Muscle of leg (tissue), 11 donors: ENCODE data around the gene ASIP. TPM values are rescaled to one million over a fixed set of nuclear protein-coding genes. Genes with fewer than 3 reads are reported as not detected.
"Not testable (repeated sequence)": the region's sequence is repeated elsewhere in the genome, so short reads cannot be mapped to it uniquely, and the experiment has no call there.

Experiments used
- DNase-seq: peaks from one replicate; pipeline ENCODE4 v3.0.0; 2013
- H3K27ac ChIP-seq: one replicate; pipeline ENCODE4 v1.5.1; 2013; ENCODE audit warnings: mild to moderate bottlenecking, low read length, control low read depth
- H3K27me3 ChIP-seq: one replicate; pipeline ENCODE4 v1.6.1; 2013; ENCODE audit warnings: low read length; ENCODE audit not compliant: control insufficient read depth, insufficient read depth
- H3K36me3 ChIP-seq: one replicate; pipeline ENCODE4 v1.6.1; 2013; ENCODE audit warnings: low read length; ENCODE audit not compliant: control insufficient read depth, insufficient read depth
- H3K4me1 ChIP-seq: one replicate; pipeline ENCODE4 v1.6.1; 2013; ENCODE audit warnings: low read length; ENCODE audit not compliant: control insufficient read depth, insufficient read depth
- H3K4me3 ChIP-seq: one replicate; pipeline ENCODE4 v1.5.1; 2013; ENCODE audit warnings: low read length, control low read depth
- H3K9me3 ChIP-seq: replicated peaks from 2 replicates; pipeline ENCODE4 v1.6.1; 2013; ENCODE audit warnings: low read depth, low read length; ENCODE audit not compliant: control insufficient read depth
- WGBS: methylation state at CpG from one replicate; pipeline ENCODE4 v1.1.5; 2013; ENCODE audit warnings: missing lambda C conversion rate; ENCODE audit not compliant: insufficient coverage; 5-methylcytosine and 5-hydroxymethylcytosine counted together
- polyA plus RNA-seq, 8 donors: library from polyadenylated mRNA; unstranded; fragments of 120-200 nt; gene quantifications; one replicate each; pipeline versions ENCODE4 v1.2.1 to v1.2.3, GENCODE V29; 2013; ENCODE audit warnings: inconsistent platforms in 1 of 8, low replicate concordance in 1 of 8; ENCODE audit not compliant: insufficient read length in 8 of 8, insufficient read depth in 1 of 8
- total RNA-seq: library from RNA; stranded (reverse); fragments of 120-200 nt; gene quantifications from one replicate; pipeline ENCODE4 v1.2.4, GENCODE V29; 2013

Gene ASIP
- total and polyA plus RNA-seq, 9 donors: 0.27 to 1.8 (median 0.36) TPM; not detected in 2

DNA sequence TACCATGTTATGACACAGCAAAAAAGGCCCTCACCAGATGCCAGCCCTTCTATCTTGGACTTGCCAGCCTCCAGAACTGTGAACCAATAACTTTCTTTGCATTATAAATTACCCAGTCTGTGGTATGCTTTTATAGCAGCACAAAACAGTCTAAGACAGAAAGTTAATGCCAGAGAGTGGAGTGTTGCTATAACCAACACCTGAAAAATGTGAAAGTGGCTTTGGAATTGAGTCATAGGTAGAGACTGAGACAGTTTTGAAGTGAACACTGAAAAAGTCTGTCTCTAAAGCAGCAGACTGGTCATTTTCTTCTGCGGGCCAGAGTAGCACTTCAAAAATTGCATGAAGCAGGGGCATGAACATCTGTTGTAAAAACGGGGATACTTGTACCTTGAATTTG lies 28.0 kb upstream of the ASIP start:
- WGBS: 94% methylated on average over 2 of the region's 2 CpGs
- Histone ChIP-seq H3K27me3 (peaks cover 2% of the 10 kb centered on the region), H3K27ac (no peak overlapping the region), H3K4me3 (no peak overlapping the region), H3K9me3 (peaks cover 2% of the 10 kb centered on the region), H3K4me1 (no peaks in the 10 kb centered on the region), H3K36me3 (no peaks in the 10 kb centered on the region)
- DNase-seq: no peak

- Histone ChIP-seq H3K9me3 (peaks cover 2% of the 10 kb centered on the region), H3K27ac (peak overlapping the region; percentile 42), H3K36me3 (no peaks in the 10 kb centered on the region), H3K4me3 (peak overlapping the region; percentile 50), H3K4me1 (no peaks in the 10 kb centered on the region), H3K27me3 (peaks cover 2% of the 10 kb centered on the region)
- WGBS: 3% methylated on average over 24 of the region's 49 CpGs
- peak; percentile 80 for DNase-seq
These were observed 25.4 kb upstream of the ASIP start for GRCh38 chr20:34215711-34216381.

DNA sequence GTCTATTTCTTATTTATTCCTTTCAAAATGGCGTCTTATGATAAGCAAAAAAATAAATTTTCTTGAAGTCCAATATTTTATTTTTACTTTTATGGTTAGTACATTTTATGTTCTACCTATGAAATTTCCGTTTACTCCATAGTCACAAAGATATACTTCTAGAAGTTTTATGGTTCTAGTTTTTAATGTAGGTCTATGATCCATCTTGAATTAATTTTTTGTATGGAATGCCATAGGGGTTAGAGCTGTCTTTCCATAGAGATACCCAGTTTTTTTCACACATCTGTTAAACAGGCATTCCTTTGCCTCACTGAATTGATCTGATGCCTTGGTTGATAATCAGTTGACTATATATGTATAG lies 24.9 kb upstream of the ASIP start:
- no peak for DNase-seq
- Histone ChIP-seq H3K4me3 (peak overlapping the region; percentile 50), H3K27me3 (peaks cover 2% of the 10 kb centered on the region), H3K4me1 (no peaks in the 10 kb centered on the region), H3K36me3 (no peaks in the 10 kb centered on the region), H3K27ac (no peak overlapping the region), H3K9me3 (no peaks in the 10 kb centered on the region)
- no CpG with 5 or more reads among the region's 2 CpGs for WGBS

- WGBS: 86% methylated on average over 1 of the region's 5 CpGs
- no peaks in the 10 kb centered on the region for H3K36me3 ChIP-seq
- no peaks in the 10 kb centered on the region for H3K9me3 ChIP-seq
- no peak overlapping the region for H3K27ac ChIP-seq
- no peaks in the 10 kb centered on the region for H3K4me1 ChIP-seq
- no peak for DNase-seq
- peaks cover 2% of the 10 kb centered on the region for H3K27me3 ChIP-seq
- no peak overlapping the region for H3K4me3 ChIP-seq
These were observed 20.7 kb upstream of the ASIP start for GRCh38 chr20:34220561-34220960.

- no peaks in the 10 kb centered on the region for H3K27me3 ChIP-seq
- H3K4me1 ChIP-seq: no peaks in the 10 kb centered on the region
- no peak overlapping the region for H3K4me3 ChIP-seq
- no peaks in the 10 kb centered on the region for H3K36me3 ChIP-seq
- H3K27ac ChIP-seq: no peak overlapping the region
- no peak for DNase-seq
- no peaks in the 10 kb centered on the region for H3K9me3 ChIP-seq
- WGBS: no CpG with 5 or more reads among the region's 3 CpGs
These were observed 19.0 kb upstream of the ASIP start for GRCh38 chr20:34222208-34222607.

GRCh38 chr20:34224251-34224650 lies 17.0 kb upstream of the ASIP start:
- H3K36me3 ChIP-seq, H3K27ac ChIP-seq, DNase-seq, H3K4me1 ChIP-seq, H3K27me3 ChIP-seq, H3K9me3 ChIP-seq, H3K4me3 ChIP-seq: not testable (repeated sequence)
- no CpG with 5 or more reads among the region's 2 CpGs for WGBS

- H3K27ac ChIP-seq: no peak overlapping the region
- peaks cover 3% of the 10 kb centered on the region for H3K9me3 ChIP-seq
These were observed 9.6 kb upstream of the ASIP start for GRCh38 chr20:34231634-34232033.

GRCh38 chr20:34232494-34233087 lies 8.6 kb upstream of the ASIP start:
- Histone ChIP-seq H3K36me3 (no peaks in the 10 kb centered on the region), H3K4me3 (no peak overlapping the region), H3K27ac (no peak overlapping the region), H3K4me1 (no peaks in the 10 kb centered on the region), H3K27me3 (no peaks in the 10 kb centered on the region), H3K9me3 (peaks cover 3% of the 10 kb centered on the region)
- 87% methylated on average over 2 of the region's 3 CpGs for WGBS
- no peak for DNase-seq

More at GRCh38 chr20:34231634-34232033, 9.6 kb upstream of the ASIP start:
- H3K4me3 ChIP-seq: no peak overlapping the region
- no peaks in the 10 kb centered on the region for H3K4me1 ChIP-seq
- no peaks in the 10 kb centered on the region for H3K27me3 ChIP-seq
- no peaks in the 10 kb centered on the region for H3K36me3 ChIP-seq
- no peak for DNase-seq

DNA sequence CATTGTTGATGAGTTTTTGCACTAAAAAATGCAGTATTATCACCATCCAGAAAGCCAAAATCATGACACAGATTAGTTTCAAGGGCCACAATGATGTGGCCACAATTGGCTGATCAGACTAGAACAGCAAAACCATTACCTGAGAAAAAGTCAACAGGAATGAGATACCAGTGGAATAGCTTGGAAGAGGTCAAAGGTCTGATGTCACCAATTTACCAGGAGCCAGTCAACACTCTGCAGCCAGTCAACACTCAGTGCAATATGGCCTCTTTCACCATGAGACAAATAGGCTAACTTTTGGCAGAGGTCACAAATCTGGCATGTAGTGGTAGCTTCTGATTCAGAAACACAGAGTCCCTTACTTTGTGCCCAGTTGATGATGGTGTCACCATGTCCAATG lies 7.5 kb upstream of the ASIP start:
- no peak overlapping the region for H3K27ac ChIP-seq
- no peaks in the 10 kb centered on the region for H3K36me3 ChIP-seq
- H3K27me3 ChIP-seq: no peaks in the 10 kb centered on the region
- DNase-seq: no peak
- H3K4me1 ChIP-seq: no peaks in the 10 kb centered on the region
- no peak overlapping the region for H3K4me3 ChIP-seq
- peaks cover 5% of the 10 kb centered on the region for H3K9me3 ChIP-seq

DNA sequence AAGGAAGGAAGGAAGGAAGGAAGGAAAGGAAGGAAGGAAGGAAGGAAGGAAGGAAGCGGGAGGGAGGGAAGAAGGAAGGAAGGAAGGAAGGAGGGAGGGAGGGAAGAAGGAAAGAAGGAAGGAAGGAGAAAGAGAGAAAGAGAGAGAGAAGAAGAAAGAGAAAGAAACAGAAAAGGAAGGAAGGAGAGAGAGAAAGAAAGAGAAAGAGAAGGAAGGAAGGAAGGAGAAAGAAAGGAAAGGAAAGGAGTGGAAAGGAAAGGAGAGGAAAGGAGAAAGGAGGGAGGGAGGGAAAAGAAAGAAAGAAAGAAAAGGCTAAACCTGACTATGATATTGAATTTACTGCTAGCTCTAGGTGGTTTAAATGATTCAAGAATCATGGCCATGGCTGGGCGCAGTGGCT lies 5.3 kb upstream of the ASIP start:
- Histone ChIP-seq H3K9me3 (peaks cover 5% of the 10 kb centered on the region), H3K36me3 (no peaks in the 10 kb centered on the region), H3K27me3 (no peaks in the 10 kb centered on the region), H3K4me3 (no peak overlapping the region), H3K4me1 (no peaks in the 10 kb centered on the region), H3K27ac (no peak overlapping the region)
- DNase-seq: no peak
- WGBS: 100% methylated on average over 1 of the region's 2 CpGs

DNA sequence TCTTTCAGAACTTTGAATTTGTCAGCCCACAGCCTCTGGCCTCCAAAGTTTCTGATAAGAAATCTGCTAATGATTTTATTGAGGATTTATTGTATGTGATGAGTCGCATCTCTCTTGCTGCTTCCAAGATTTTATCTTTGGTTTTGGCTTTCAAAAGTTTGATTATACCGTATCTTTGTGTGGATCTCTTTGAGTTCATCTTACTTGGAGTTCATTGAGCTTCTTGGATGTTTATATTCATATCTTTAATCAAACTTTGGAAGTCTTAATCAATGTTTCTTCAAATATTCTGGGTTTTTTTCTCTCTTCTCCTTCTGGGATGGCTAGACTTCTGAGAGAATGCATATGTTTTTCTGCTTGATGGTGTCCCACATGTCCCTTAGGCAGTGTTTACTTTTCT lies 3.3 kb upstream of the ASIP start:
- H3K4me3 ChIP-seq: no peak overlapping the region
- no peak overlapping the region for H3K27ac ChIP-seq
- H3K4me1 ChIP-seq: no peaks in the 10 kb centered on the region
- H3K9me3 ChIP-seq: peaks cover 2% of the 10 kb centered on the region
- no peaks in the 10 kb centered on the region for H3K36me3 ChIP-seq
- H3K27me3 ChIP-seq: no peaks in the 10 kb centered on the region
- no CpG with 5 or more reads among the region's 2 CpGs for WGBS
- DNase-seq: no peak
